ENCODE data around the gene KRTAP10-2.
"Not testable (repeated sequence)": the region's sequence is repeated elsewhere in the genome, so short reads cannot be mapped to it uniquely, and the experiment has no call there.

KRTAP10-2 gene

GRCh38 chr21:44564886-44565598 lies 13.7 kb upstream of the KRTAP10-2 start:
- DNase-seq, result no peak

DNA sequence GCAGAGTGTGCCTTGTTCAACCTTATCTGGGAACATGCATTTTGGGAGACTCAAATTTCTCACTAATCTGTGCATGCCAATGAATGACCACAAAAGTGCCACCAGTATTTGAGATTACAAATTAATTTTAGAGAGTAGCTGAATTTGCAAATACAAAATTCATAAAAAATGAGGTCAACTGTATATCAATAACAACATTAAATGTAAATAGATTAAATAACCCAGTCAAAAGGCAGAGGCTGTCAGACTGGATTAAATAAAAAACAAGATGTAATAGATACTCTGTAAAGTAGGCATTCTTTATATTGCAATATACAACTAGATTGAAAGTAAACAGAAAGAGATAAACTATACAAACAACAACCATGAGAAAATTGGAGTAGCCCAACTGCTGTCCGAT lies 12.8 kb upstream of the KRTAP10-2 start:
- DNase-seq, result no peak

- DNase-seq, result no peak
Measured at GRCh38 chr21:44558695-44559094, 7.4 kb upstream of the KRTAP10-2 start, which contains the start of gene KRTAP10-3. TSS of gene KRTAP10-3 (minus strand) at chr21:44558795. CDS start at chr21:44558715, 80 bp downstream.

DNA sequence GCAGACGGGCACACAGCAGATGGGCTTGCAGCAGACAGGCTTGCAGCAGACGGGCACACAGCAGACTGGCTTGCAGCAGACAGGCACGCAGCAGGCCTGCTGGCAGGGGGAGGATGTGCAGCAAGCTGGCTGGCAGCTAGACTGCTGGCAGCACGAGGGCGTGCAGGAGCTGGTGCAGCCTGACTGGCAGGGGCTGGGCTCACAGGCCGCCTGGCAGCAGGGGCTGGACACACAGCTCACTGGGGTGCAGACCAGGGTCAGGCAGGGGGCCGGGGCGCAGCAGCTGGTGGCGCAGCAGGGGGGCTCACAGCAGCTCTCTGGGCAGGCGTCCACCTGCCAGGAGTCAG lies 7.0 kb upstream of the KRTAP10-2 start:
- DNase-seq, result not testable (repeated sequence)

DNA sequence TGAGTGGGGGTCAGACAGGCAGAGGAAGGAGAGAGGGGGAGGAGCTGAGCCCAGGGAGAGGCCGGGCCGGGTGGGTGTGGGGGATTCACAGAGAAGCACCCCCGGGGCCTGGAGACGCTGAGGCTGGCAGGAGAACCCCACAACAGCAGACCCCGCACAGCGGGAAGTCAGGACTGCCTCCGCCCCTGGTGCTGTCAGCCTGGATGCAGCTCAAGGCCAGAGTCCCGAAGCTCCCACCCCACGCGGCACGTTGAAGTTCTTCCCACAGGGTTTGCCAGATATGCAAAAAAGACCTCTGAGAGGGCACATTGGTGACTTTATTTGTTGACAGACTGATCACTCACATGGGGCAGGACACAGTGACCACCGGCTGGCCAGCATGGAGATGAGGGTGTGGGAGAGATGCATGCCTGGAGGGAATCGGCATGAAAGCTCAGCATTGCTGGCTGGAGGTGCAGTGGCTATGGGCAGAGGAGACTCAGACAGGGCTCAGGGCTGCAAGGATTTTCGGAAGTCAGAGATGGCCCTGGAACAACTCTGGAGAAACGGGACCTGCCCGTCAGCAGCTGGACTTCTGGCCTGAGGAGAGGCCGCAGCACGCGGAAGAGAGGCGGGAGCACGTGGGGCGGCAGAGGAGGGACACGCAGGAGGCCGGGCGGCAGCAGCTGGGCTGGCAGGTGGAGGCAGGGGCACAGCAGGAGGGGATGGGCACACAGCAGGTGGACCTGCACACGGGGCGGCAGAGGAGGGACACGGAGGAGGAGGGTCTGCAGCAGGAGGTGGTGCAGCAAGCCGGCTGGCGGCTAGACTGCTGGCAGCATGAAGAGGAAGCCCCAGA lies 6.4 kb upstream of the KRTAP10-2 start:
- no peak for DNase-seq

DNA sequence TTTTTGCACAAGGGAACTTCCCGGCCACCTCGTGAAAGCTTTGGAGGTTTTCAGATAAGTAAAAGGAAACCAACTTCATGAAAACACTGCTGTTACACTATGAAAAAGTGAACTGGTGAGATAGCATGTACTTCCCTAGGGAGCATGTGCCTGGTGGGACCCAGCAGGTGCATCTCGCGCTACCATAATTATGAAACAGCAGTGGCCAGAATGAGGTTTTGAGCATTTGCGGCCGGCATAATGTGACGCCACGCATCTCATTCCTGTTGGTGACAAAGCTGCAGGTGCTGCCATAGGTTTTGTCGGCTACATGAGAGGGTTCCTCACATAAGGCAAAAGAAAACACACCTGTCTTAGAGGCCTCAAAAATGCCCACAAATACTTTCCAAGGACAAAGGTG lies 5.6 kb upstream of the KRTAP10-2 start:
- no peak for DNase-seq

DNA sequence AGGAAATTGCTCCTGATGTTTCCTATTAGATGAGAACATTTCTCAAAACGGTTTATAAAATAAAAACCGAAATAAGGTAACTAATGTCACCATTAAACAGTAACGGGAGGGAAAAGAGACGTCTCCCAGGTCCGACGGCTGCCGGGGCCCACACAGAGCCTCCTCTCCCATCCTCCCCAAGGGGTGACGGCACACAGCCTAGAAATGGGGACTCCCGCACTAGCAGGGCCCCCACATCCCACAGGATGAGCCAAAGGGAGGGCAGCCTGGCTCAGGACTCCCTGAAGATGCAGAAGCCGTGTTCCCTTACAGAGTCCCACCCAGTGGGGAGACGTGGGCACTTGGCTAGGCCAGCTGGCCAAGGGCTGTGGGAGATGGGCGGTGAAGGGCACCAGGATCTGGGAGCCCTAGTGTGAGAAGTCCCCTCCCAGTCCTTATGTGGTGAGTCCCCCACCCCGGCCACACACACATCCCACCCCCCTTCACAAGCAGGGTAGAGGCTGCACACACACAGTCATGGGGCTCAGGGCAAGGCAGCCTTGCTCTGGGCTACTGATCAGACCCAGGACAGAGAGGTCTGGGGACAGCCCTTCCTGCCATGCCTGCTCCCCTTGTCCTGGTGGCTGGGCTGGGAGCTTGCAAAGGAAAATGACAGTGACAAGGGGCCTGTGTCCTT lies 4.0 kb upstream of the KRTAP10-2 start:
- DNase-seq, result no peak

DNA sequence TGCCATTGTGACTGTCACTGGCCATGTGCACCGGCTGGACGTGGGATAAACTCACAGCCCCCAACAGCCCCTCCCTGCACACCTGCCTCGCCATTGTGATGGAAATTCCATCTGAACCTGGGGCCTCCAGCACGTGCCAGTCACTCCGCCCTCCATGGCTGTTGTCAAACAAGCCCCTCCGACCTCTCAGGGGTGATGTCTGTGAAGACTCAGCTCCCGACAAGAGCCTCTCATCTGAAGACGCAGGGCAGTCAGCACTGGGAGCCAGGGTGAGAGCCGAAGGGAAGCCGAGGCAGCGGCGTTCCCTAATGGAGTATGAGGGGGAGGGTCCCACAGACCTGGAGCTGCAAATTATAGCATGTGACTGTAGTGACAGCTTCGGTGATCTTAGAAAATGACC lies 1.4 kb upstream of the KRTAP10-2 start:
- no peak for DNase-seq

DNA sequence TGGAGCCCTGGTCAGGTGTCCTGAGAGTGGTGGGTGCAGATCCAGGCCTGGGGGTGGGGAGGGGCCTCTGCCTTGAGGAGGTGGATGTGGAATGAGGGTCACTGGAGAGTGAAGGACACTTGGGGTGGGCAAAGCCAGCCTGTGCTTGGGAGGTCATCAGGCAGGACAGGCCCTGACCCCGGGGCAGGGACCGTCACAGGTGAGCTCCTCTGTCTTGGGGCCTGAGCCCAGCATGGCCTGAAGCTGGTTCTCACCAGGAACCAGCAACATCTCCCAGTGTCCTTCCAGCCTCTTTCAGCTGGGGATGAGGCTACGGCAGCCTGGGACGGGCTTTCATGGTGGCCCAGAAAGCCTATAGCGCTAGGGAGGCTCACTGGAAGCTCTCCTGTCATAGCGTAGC lies 831 bp upstream of the KRTAP10-2 start:
- no peak for DNase-seq

- no peak for DNase-seq
Measured at GRCh38 chr21:44550807-44551206, 498 bp downstream of the KRTAP10-2 start.

GRCh38 chr21:44550285-44550684 lies 1.0 kb downstream of the KRTAP10-2 start:
- not testable (repeated sequence) for DNase-seq

GRCh38 chr21:44549525-44550211 lies 1.6 kb downstream of the KRTAP10-2 start:
- no peak for DNase-seq

GRCh38 chr21:44548922-44549321 lies 2.4 kb downstream of the KRTAP10-2 start:
- DNase-seq, result no peak

DNA sequence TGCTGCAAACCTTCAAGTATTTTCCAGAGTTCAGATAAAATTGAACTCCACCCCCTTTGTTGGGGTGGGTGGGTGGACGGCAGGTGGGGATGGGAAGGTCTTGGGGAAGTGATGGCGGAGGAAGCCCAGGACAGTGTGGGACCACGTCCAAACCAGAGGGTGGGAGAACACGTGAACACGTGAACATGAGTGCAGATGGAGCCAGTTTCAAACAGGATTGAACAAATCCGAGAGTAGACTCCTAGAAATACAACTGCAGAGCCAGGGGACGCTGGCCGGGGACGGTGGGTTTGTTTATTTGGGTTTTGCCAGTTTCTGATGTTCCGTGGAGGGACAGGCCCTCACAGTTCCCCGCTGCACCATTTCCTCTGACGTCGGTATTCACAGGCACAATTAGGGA lies 2.9 kb downstream of the KRTAP10-2 start:
- no peak for DNase-seq

GRCh38 chr21:44547656-44548331 lies 3.5 kb downstream of the KRTAP10-2 start:
- DNase-seq, result no peak

- DNase-seq, result no peak
Measured at GRCh38 chr21:44544566-44544965, 6.7 kb downstream of the KRTAP10-2 start.

DNA sequence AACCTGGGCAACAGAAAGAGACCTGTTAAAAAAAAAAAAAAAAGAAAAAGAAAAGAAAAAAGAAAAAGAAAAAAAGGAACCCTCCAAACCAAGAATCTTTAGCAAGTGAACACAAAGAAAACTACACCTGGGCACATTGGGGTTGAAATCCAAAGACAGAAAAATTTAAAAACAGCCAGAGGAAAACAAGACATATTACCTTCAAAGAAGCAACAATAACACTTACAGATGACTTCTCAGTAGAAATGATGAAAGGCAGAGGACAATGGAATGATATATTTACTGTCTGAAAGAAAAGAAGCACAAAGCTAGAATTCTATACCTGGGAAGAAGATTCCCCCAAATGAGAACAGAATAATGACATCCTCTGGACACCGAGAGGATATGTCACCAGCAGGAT lies 8.6 kb downstream of the KRTAP10-2 start:
- no peak for DNase-seq

DNA sequence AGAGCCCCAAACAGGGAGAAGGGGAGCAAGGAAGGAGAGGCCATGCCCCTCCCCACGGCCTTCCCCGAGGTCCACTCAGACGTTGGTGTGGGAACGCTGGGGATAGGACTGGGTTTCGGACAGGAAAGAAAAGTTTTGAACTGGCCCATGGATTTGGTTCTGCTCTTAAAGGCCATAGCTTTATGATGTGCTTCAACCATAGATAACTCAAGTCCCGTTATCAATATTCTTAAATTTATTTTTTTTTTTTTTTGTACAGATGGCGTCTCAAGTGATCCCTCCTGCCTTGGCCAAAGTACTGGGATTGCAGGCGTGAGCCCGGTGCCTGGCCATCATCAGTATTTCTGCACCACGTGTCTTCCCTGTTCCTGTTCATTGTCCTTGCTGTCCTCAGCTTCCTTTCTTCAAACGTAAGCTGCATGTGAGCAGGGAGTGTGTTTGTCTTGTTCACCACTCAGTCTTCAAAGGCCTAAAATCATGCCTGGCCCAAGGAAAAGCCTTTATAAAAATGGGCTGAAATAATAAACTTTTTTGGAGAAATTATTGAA lies 10.5 kb downstream of the KRTAP10-2 start:
- no peak for DNase-seq

DNA sequence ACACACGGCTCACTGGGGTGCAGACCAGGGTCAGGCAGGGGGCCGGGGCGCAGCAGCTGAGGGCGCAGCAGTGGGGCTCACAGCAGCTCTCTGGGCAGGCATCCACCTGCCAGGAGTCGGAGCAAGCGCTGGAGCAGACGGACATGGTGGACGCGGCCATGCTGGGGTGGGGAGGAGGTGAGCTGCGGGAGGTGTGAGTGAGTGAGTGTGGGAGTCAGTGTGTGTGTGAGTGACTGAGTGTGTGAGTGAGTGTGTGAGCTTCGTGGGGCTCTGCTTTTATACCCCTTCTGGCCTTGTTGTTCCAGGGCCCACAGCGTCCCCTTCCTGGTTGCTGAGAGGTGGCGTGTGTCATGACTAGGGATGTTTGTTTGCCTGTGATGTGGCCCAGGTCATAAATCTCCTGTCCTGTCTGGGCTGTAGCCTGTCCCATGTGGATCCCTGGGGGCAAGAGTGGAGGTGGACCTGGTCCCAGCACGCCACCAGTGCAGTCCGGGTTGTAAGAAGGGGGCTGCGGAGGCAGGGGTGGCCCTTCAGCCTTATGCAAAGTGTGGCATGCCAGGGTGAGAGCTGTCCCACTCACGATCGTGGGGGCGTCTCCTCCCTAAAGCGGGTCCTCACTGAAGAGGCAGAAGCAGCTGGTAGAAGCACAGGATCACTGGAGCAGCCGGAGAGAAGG lies 11.2 kb downstream of the KRTAP10-2 start, which contains the start of gene KRTAP10-1:
Gene KRTAP10-1 (minus strand): TSS at position 205 of the 676 bp plus-strand sequence. CDS start 45 bp downstream, at position 160.
- DNase-seq, result no peak

DNA sequence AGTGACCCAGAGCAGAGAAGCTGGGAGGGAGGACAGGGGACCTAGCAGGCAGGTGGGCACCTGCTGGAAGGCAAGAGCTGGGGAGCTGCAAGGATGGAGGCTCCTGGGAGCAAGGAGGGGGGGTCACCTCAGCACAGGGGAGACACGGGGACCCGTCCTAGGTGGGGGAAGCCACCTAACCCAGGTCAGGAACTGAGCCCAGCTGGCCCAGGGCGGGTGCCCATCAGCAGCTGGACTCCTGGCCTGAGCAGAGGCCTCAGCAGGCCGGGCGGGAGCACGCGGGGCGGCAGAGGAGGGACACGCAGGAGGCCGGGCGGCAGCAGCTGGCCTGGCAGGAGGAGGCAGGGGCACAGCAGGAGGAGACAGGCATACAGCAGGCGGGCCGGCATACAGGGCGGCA lies 12.3 kb downstream of the KRTAP10-2 start:
- no peak for DNase-seq
